TTC549 (cell line): ENCODE results near the gene IMPA2.
"Not testable (repeated sequence)": the region's sequence is repeated elsewhere in the genome, so short reads cannot be mapped to it uniquely, and the experiment has no call there.

Experiments used
- FAIRE-seq: peaks from 2 replicates; lab custom pipeline; 2012; peaks lifted over from hg19 to GRCh38; lab: Jason Lieb, UNC

IMPA2 gene

DNA sequence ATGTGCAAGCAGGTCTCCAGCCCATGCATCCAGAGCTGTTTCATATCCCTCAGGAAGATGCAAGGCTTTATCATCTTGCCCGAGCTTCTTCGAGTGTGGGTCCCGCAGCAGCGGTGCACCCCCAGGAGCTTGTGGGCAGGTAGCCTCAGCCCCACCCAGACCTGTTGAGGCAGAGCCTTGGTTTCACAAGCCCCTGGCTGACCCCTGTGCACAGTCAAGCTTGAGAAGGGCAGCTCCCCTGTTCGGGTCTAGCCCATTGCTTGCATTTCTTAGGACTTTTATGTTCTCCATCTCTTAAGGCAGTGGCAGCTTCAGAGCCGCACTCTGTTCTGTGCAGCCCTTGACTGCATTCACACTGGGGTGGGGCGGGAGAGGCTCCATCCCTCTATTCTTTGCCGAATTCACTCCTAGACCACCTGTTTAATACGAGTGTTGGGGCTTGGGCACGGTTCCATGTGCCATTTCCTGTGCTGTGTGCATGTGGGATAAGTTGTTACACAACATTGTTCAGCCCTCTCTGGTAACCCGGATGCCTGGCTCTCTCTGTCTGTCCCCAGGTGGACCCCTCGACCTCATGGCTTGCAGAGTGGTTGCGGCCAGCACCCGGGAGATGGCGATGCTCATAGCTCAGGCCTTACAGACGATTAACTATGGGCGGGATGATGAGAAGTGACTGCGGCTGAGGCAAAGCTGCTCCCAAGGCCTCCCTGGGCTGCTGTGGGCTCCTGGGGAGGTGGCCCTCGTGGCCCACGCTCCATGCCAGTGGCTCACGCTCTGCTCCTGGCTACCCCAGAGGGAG, 48.7 kb downstream of the IMPA2 start:
- FAIRE-seq, result no peak

DNA sequence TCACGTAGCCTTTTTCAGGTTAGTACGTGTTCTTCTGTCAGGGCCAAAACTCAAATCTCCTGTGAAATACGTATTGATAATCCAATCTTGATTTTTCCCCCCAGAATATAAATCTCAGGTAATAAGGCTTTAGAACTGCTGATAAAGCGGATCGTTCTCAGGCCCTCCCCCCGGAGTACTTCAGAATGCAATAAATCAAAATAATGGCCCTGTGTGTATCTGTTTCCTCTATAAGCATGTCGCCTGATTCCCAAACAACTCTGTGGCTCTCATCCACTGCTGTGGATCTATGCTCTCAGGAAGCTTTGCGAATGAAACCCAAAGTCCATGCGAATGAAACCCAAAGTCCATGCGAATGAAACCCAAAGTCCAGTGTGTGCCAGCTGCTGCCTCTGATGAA, 49.4 kb downstream of the IMPA2 start:
- no peak for FAIRE-seq

DNA sequence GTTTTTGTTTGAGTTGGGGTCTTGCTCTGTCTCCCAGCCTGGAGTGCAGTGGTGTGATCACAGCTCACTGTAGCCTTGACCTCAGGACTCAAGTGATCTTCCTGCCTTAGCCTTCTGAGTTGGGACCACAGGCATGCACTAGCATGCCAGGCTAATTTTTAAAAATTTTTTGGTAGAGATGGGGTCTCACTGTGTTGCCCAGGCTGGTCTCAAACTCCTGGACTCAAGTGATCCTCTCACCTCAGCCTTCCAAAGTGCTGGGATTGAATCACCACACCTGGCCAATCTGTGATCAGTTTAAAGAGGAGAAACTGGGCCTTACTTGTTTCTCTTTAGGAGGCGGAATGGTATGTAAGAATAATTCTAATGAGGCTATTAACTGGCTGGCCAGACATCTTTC, 49.9 kb downstream of the IMPA2 start:
- no peak for FAIRE-seq

DNA sequence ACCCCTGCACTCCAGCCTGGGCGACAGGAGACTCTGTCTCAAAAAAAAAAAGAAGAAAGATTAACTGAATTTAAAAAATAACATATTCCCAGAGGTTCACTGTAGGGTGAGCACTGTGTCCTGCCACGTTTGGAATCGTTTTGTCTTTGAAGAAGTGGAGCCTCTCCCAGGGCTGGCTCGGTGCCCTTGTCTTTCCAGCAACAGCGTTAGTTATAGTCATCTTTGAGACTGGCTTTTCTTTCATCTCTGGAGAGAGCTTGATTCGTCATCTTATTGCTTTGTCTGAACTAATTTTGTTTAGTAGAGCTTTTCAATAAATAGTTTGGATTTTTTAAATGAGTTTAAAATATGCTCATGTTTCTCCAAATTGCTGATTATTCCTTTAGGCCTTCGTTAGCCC, 50.5 kb downstream of the IMPA2 start:
- FAIRE-seq, result no peak

DNA sequence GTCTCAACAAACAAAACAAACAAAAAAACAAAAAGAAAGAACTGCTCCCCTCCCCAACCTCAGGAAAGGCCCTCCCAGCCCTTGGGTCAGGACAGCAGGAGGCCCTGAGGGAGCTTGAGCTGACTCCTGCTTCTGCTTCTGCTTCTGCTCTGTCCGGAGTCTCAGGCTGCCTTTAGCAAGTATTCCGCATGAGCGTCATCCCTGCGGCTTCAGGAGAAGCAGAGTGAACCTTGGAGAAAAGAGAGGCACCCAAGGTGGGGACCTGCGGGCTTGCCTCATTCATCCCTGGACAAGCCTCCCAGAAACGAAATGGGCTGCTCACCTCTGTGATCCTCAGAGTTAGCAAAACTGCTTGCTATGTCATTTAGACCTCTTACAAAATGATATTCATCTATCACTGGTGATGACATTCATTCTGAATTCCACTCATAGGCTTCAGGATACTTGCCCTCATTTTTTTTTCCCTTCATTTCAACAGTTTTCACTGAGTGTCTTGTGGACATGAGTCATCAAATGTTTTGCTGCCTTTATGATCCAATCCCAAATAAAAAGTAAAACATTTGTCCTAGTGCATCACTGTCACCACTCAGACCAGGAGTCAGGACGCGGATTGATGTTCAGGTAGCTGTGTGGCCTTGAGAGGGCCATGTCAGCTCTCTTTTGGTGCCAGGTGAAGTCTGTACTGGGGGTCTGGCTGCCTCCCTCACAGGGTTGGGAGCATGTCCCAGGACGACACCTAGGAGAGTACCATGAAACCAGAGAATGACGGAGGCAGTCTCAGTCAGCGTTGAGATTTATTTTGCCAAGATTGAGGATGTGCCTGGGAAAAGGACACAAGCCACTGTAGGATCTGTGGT, 51.7 kb downstream of the IMPA2 start:
- no peak for FAIRE-seq

DNA sequence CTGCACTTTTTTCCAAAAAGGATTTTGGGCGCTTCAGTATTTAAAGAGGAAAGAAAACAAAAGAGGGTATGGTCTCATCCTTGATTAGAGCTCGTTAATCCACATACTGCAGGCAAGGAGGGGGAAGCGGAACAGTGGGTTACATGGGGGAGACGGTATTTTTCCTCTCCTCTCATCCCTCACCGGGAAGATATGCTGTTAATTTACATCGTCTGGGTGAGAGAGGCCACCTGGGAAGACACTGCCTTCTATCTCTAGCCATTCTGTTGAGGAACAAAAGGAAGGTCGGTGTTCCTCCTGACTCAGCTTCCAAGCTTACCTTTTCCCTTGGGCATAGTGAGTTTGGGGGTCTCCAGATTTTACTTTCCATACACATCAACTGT, 52.3 kb downstream of the IMPA2 start:
- no peak for FAIRE-seq

DNA sequence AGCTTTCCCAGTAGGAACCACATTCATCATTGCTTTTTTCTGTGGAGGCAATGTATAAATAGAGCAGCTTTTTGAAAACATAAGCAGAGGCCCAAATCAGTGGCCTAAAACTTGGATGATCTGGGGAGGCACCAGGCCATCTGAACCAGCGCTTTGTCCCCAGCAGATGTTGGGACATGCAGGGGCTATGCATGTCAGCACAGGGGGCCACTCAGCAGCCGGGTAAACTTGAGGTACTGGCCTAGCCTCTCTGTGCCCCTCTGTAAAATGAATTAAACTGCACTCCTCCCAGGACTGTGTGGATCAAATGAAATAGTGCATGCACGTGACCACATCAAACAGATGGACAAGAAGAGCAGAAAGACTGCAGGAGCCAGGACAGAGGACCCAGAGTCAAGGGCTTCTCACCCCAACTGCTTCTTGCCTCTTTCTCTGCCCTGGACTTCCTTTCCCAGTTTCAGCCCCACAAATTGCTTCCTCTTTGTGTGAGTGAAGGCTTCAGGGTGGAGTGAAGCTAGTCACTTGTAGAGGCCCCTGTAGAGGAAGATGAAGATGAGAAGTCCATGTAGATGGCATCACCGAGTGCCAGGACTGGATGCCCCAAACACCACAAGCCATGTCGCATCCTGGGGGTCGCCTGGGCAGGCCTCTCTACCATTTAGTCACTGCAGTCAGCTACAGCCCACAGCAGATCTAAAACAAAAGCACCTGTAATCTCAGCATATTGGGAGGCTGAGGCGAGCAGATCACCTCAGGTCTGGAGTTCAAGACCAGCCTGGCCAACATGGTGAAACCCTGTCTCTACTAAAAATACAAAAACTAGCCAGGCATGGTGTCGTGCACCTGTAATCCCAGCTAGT, 53.2 kb downstream of the IMPA2 start:
- FAIRE-seq, result no peak

DNA sequence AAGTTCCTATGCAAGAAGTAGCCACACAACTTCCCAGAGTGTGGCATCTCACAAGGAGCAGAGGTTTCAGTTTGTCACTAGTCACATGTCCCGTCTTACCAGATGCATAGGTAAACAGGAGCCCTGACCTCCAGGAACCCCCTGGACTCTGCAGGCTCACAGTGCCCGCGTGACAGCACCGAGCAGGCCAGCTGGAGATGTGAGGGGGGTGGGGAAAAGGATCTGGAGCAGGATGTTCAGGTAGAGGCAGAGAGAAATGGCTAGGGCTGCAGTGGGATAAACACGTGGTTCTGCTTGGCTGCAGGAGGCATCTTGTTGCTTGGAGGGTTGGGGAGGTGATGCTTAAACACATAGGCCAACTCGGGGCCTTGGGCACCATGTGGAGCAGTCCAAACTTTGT, 54.2 kb downstream of the IMPA2 start:
- FAIRE-seq, result no peak

DNA sequence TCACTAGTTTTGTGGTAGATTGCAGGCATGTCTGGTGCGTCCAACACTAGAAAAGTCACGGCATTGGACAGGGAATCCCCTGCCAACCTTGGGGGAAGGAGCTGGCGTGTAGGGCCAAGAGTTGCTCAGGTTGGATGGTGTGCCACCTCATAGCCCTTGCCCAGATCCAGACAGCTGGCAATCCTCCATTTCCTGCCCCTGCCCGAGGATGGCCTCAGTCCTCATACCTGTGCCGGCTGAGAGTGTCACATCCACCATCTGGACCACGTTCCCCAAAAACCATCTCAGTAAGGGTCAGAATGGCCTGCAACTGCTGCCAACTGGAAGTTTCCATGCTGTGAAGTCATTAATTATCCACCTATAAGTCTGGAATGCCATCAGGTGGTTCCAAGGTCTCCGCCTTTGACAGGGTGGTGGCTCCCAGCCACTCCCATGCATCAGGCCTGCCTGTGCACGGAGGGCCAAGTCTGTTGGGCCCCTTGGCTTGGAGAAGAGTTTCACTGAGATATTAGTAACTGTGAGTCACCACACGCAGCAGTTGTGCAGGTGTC, 55.0 kb downstream of the IMPA2 start:
- FAIRE-seq, result no peak

DNA sequence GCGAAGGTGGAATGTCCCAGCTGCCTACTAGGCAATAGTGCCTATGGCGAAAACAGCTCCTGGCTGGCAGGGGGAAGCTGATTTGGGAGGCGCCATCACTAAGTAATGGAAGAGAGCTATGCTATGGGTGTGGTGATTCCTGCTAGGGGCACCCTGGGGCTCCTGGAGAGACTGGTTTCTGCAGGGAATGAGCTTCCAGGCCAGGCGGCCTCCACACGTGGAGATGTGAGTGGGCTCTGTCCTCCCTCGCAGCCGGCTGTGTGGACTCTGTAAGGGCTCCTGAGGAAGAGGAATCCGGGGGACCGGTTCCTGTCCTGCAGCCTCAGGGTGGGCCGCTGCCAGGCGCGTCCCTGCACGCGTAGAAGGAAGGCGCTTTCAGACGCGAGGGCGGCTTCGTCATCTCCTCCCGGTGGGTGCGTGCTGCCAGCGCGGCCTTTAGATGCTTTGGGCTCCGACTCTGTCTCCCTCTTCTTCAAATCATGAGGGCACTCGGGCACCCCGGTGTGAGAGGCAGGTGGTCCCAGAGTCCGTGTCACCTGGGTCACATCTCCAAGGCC, 56.9 kb downstream of the IMPA2 start:
- no peak for FAIRE-seq

DNA sequence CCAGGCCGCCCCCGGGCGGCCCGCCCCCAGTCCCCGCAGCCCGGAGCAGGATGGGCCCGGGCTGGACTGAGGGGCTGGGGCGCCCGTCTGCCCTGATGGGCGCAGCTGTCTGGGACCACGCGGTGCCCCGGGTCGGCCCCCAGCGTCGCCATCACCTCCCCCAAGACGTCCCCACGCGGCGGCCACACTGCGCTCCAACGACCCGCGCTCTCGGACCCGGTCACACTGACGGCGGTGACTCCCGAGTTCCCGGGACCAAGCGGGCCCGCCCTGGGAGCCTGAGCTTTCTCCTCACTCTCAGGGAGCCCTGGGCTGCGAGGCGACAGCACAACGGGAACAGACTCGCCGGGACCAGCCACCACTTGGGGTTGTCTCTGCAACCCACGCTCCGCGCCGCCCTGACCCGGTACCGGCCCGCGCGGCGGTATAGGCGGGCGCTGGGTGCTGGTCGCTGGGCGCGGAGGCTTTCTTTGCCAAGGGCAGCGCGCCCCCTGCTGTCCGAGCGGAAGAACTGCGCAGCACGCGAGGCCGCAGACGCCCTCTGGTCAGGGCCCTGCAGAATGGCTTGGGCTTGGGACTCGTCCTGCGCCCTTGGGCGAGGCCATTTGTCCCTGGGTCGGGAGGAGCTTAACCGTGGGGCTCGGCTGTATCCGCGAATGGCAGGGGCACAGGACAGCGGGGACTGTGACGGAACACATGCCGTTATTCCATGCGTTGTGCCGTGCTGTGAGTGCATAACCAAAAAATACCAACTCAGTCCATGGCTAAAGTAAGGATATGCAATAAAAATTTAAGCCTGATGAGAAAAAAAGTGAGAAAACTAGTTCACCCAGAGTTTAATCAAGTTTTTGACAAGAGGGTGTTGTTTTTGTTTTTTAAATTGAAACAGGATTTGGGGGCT, 57.6 kb downstream of the IMPA2 start:
- FAIRE-seq, result no peak

DNA sequence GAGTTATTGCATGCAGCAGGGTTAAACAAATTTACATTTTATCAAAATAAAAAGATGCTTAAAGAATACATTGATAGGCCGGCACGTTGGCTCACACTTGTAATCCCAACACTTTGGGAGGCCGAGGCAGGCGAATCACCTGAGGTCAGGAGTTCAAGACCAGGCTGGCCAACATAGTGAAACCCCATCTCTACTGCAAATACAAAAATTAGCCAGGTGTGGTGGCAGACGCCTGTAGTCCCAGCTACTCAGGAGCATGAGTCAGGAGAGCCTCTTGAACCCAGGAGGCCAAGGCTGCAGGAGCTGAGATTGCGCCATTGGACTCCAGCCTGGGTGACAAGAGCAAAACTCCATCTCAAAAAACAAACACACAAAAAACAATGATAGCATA, 58.2 kb downstream of the IMPA2 start:
- FAIRE-seq, result not testable (repeated sequence)

DNA sequence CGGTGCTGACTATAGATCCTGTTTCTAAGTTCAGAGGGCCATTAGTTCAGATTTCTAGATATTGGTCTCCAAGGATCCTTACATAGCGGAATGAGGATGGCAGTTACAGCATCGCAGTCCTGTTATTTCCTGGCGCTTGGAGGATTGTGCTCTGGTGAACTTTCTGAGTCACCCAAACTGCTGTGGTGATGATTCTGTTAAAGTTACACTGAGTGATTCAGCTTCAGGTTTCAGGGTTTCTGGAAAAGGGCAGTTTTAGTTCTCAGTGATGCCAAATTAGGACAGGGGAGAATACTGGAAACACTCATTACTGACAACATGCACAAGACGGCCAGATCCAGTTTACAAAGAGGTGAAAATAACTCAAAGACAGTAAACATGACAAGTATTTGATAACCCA, 60.3 kb downstream of the IMPA2 start:
- no peak for FAIRE-seq

DNA sequence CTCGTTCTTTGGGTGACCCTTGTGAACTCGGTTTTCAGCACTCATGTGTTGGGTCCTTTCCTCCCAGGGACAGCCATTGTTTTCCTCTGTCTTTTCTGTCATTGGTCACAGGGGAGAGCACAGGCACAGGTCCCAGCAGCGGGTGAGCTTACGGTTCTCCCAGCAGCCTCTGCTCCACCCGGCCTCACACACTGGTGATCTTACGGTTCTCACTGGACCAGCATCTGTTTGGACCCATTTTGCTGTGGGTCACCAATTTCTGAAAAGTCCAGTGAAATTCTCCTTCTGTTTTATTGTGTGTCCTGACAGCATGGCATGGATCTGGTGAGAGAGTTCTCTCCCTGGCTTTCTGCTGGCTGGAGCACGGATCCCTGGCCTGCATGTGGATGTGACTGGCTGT, 62.5 kb downstream of the IMPA2 start:
- no peak for FAIRE-seq

DNA sequence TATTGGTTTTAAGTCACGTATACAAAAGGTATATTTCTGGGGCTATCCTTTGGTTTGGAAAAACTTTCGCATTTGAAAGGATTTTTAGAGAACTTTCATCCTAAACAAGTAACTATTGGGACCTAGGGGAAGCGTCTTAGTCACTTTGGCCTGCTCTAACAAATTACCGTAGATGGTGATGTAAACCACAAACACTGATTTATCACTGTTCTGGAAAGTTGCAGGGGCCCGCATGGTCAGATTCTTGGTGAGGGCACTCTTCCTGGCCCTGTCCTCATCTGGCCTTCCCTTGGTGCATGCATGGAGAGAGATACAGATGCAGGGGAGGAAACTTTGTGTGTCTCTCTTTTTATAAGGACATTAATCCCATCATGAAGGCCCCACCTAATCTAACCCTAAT, 63.3 kb downstream of the IMPA2 start:
- FAIRE-seq, result no peak

DNA sequence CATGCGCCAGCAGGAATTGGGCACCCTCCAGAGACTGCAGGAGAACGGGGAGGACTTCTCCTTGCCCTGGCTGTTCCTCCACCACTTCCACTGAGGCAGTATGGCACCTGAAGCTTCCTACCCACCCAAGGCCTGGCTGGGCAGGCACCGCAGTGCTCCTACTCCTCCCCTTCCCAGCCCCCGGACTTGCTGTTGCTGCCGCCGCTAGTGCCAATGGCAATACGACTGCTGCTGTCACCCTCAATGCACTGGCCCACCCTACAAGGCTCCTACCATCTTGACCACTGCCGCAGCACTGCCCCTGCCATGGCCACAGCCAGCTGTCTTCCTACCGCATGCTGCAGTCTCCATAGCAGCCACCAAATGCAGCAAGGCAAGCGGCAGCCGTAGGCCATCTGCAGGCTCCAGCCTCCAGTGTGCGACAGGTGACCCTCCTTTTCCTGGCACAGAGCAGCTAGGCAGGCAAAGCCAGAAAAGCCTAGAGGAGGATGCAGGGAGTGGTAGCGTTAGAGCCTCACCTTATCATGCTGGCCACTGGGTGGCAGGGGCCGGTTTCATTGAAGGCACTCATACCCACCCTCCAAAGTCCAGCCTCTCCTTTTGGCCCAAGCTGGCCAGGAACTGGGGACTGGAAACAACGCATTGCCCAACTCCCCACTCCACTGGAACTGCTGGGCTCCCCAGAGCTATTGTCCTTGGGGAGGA, 64.9 kb downstream of the IMPA2 start:
- no peak for FAIRE-seq

DNA sequence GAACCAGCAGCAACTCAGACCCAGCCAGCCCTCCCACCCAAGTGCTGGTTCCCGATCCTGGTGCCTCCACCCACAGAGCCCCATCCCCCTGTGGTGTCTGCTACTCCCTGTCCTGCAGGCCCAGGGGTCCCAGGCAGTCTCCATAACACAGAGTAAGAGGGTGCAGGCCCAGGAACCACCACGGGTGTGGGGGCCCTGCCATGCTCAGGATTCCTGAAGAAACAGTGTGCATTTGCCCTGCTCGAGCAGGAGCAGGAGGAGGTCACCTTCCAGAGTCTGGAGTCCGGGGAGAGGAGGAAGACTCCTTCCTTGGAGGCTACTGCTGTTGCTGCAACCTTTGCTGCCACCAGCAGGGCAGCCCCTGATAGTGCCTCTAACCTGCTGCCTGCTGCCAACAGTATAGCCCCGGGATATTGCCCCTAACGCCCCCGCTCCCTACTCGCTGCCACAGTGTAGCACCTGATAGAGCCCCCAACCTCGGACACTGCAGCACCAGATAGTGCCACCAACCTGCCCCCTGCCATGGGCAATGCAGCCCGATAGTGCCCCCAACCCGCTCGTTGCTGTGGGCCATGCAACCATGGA, 65.5 kb downstream of the IMPA2 start:
- no peak for FAIRE-seq

DNA sequence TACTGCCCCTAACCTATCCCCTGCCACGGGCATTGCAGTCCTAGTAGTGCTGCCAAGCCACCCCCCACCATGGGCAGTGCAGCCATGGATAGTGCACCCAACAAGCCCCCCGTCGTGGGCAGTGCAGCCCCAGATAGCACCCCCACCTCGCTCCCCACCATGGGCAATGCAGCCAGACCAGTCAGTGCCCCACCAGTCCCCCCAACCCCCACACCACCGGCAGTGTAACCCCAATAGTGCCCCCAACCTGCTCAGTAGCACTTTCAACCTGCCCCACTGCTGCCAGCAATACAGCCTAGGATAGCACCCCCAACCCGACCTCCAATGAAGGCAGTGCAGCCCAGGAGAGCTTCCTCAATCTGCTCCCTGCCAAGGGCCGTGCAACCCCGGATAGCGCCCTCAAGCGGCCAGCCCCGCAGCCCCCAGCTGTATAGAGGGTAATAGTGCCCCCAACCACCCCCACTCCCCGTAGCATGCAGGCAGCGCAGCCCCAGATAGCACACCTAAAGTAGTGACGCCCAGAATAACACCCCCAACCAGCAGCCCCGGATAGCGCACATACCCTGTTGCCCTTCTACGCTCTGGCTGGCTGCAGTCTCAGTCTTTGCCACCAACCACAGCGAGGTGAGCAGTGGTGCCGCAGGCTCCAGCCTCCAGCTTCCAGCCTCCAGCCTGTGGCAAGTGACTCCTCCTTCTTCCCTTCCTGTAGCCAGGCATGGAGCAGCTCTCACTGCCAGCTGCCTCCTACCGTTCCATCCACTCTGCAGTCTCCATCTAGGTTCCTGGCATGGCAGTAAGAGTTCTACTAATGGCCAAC, 66.9 kb downstream of the IMPA2 start:
- FAIRE-seq, result no peak

DNA sequence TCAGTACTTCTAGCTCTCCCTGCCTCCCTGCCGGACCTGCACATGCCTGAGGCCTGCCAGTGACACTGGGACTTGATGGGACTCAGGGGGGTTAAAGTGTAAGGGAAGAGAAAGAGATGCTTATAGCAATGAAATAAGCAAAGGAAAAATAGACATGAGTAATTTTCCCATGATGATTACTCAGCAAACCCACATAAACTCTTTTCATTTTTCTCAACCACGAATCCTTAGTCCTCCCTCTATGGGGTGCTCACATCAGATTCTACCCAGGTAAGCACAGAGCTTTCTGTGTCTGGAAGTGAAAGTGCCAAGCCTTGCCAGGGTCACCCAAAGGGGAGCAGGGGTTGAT, 67.5 kb downstream of the IMPA2 start:
- no peak for FAIRE-seq
